GM19438 (cell line): ENCODE results near the gene SCART1.
A peak's percentile ranks its signal among the peaks of the same experiment; 100 is the strongest.
"Not testable (repeated sequence)": the region's sequence is repeated elsewhere in the genome, so short reads cannot be mapped to it uniquely, and the experiment has no call there.

Experiments
- ATAC-seq: cut with Tn5 transposase; IDR thresholded peaks from one replicate; pipeline ENCODE4 v1.9.1; 2021; ENCODE audit warnings: low read depth; ENCODE audit not compliant: unreplicated experiment

The SCART1 gene

GRCh38 chr10:133453516-133454203 is at the start of gene SCART1:
Gene SCART1 (plus strand): TSS chr10:133453945. CDS start chr10:133453998, 53 bp downstream.
- no peak for ATAC-seq

GRCh38 chr10:133405272-133405671 is 48.5 kb upstream of the SCART1 start:
- ATAC-seq, result no peak

- ATAC-seq, result peak; percentile 57
Measured at GRCh38 chr10:133405844-133406527, 47.8 kb upstream of the SCART1 start.

GRCh38 chr10:133411523-133412380 is 42.0 kb upstream of the SCART1 start:
- ATAC-seq, result no peak

GRCh38 chr10:133412381-133412711 is 41.4 kb upstream of the SCART1 start:
- ATAC-seq, result no peak

- ATAC-seq, result not testable (repeated sequence)
Measured at GRCh38 chr10:133414401-133414800, 39.3 kb upstream of the SCART1 start.

GRCh38 chr10:133415752-133416151 is 38.0 kb upstream of the SCART1 start:
- no peak for ATAC-seq

- ATAC-seq, result no peak
Measured at GRCh38 chr10:133418289-133418993, 35.3 kb upstream of the SCART1 start.

- no peak for ATAC-seq
Measured at GRCh38 chr10:133419211-133419950, 34.4 kb upstream of the SCART1 start.

- ATAC-seq, result no peak
Measured at GRCh38 chr10:133420028-133420427, 33.7 kb upstream of the SCART1 start.

- ATAC-seq, result no peak
Measured at GRCh38 chr10:133420579-133420978, 33.2 kb upstream of the SCART1 start.

GRCh38 chr10:133421336-133422222 is 32.2 kb upstream of the SCART1 start:
- no peak for ATAC-seq

- ATAC-seq, result no peak
Measured at GRCh38 chr10:133422223-133422806, 31.4 kb upstream of the SCART1 start.

GRCh38 chr10:133422807-133423771 is 30.7 kb upstream of the SCART1 start:
- no peak for ATAC-seq

- not testable (repeated sequence) for ATAC-seq
Measured at GRCh38 chr10:133424102-133424501, 29.6 kb upstream of the SCART1 start.

- ATAC-seq, result not testable (repeated sequence)
Measured at GRCh38 chr10:133424601-133425000, 29.1 kb upstream of the SCART1 start, which contains the start of gene SPRN. Gene SPRN (minus strand): TSS chr10:133424625. CDS start chr10:133423681, 944 bp downstream.

- not testable (repeated sequence) for ATAC-seq
Measured at GRCh38 chr10:133429571-133429970, 24.2 kb upstream of the SCART1 start.
